K562 (cell line): ENCODE measurements around the gene REPS1.

Experiments used
- CBX8 ChIP-seq: fragments of 200-600 bp; sonication (generic); IDR thresholded peaks from 2 replicates; pipeline ENCODE4 v1.6.1; 2012; ENCODE audit warnings: borderline replicate concordance, mixed run types, low read depth, mild to moderate bottlenecking, moderate library complexity, mixed read lengths, low read length, control low read depth, inconsistent platforms; ENCODE audit not compliant: poor library complexity, severe bottlenecking; ENCODE audit errors: extremely low read depth
- SMC3 ChIP-seq: conservative IDR thresholded peaks from 2 replicates; pipeline ENCODE4 v1.6.1; 2011; ENCODE audit warnings: low read depth, low read length, improper control_type of control experiment; ENCODE audit not compliant: insufficient read depth
- TAF1 ChIP-seq: IDR thresholded peaks from 2 replicates; pipeline ENCODE4 v1.6.1; 2011; ENCODE audit warnings: mild to moderate bottlenecking, low read length, moderate library complexity; ENCODE audit not compliant: insufficient read depth, control insufficient read depth, severe bottlenecking; ENCODE audit errors: extremely low read depth

DNA sequence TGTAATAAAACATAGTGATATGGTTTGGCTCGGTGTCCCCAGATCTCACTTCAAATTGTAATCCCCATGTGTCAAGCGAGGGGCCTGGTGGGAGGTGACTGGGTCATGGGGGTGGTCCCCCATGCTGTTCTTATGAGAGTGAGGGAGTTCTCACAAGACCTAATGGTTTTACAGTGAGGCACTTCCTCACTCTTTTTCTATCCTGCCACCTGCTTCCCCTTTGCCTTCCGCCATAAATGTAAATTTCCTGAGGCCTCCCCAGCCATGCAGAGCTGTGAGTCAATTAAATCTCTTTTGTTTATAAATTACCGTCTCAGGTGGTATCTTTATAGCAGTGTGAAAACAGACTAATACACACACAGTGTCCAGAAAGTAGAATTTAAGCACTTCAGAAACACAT lies 78.5 kb downstream of the REPS1 start:
- TF ChIP-seq CBX8 (no peak), SMC3 (no peak), TAF1 (no peak)
